ENCODE data around the gene CYP11A1.

CYP11A1 gene

DNA sequence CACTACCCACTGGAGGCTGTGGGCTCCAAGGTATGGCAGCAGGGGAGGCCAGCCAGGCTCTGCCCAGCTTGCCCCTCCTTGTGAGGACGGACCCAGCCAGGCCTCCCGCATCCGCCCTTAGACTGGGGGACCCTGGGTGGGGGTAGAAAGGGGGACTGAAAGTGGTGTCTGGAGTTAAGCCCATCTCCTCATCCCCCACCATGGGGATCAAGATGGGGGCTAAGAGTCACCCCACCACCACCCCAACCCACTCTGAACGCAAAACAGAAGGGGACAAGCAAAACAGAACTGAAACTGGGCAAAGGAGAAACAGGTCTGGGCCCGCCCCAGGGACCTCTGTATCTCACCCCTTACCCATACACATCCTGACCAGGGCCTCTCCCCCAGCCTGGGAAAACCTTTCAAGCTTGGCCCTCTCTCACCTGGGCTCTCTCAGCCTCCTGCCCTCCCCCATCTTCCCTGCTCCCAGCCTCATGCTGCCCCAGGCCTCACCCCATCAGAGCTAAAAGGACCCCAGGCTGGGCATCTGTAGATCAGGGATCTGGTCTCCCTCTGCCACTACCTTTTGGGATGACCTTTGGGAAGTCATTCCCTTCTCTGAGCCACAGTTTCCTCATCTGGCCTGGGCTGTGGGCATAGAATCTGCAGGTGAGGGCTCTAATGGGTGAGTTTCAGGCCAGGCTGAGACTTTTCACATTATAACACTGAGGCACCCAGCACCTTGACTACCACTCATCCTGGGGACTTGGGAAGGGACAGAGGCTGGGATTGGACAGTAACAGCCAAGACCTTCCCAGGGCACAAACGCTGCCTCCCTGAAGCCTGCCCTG is 30.0 kb upstream of the CYP11A1 start:
- no peak overlapping the region for H3K27ac ChIP-seq (ENCODE audit: low read length)
- H3K79me2 ChIP-seq (ENCODE audit: low read length), result no peaks in the 10 kb centered on the region

DNA sequence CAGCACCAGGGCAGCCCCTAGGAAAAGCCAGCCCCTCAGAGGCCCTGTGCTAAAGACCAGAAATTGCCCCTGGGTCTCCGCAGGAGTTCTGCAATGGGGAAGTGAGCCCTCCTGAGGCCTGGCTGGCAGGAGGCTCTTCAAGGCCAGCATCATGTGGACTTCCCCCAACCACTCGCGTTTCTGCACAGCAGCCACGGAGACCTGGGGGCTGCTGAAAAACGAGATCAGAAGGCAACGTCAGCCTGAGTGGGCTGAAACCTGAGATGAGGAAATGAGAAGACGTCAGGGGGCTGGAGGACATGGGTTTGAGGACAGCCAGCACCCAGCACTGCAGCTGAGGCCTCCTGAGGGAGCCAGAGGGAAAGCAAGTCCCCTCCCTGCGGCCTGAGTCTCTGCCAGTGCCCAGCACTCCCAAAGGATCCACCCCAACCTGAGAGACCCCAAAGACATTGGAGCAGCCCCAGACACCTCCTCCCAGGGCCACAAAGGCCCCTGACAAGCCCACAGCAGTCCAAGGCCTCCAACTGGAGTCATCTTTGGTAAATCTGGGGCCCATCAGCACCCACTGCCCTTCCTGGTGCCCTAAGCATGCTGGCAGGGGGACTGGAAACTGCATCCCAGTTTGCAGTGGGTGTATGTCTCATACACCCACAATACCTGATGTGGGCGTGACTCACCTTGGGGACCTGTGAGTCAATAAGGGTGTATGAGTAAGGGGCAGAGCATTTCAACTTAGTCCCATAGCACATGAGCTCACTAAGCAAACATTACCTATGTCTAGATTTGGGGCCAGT is 29.2 kb upstream of the CYP11A1 start:
- Histone ChIP-seq H3K4me3 (ENCODE audit: low read length) (no peak overlapping the region), H4K20me1 (ENCODE audit: insufficient read depth, low read length) (no peaks in the 10 kb centered on the region), H3F3A (ENCODE audit: insufficient read depth, low read length) (peaks cover 16% of the 10 kb centered on the region), H3K27ac (ENCODE audit: low read length) (no peak overlapping the region), H3K36me3 (replicated peaks; ENCODE audit: insufficient read depth, low read length) (no peaks in the 10 kb centered on the region), H3K4me1 (ENCODE audit: low read length) (peaks cover 37% of the 10 kb centered on the region), H3K9ac (ENCODE audit: low read length) (no peak overlapping the region), H3K9me2 (replicated peaks; ENCODE audit: insufficient read depth, low read length) (no peaks in the 10 kb centered on the region), H3K27me3 (replicated peaks; ENCODE audit: insufficient read depth, low read length) (no peaks in the 10 kb centered on the region), H3K4me2 (ENCODE audit: low read depth, low read length) (no peak overlapping the region), H2AFZ (ENCODE audit: low read length) (no peak overlapping the region), H3K79me2 (ENCODE audit: low read length) (no peaks in the 10 kb centered on the region), H3K9me3 (replicated peaks; ENCODE audit: insufficient read depth, low read length) (no peaks in the 10 kb centered on the region)
- DNase-seq, result no peak
- TF ChIP-seq EZH2 (optimal IDR thresholded peaks at IDR 0.05; ENCODE audit: low read depth, low read length) (no peak), EZH2phosphoT487 (IDR thresholded peaks at IDR 0.05; ENCODE audit: low read length) (no peak)
- TF ChIP-seq, protein P1, sequence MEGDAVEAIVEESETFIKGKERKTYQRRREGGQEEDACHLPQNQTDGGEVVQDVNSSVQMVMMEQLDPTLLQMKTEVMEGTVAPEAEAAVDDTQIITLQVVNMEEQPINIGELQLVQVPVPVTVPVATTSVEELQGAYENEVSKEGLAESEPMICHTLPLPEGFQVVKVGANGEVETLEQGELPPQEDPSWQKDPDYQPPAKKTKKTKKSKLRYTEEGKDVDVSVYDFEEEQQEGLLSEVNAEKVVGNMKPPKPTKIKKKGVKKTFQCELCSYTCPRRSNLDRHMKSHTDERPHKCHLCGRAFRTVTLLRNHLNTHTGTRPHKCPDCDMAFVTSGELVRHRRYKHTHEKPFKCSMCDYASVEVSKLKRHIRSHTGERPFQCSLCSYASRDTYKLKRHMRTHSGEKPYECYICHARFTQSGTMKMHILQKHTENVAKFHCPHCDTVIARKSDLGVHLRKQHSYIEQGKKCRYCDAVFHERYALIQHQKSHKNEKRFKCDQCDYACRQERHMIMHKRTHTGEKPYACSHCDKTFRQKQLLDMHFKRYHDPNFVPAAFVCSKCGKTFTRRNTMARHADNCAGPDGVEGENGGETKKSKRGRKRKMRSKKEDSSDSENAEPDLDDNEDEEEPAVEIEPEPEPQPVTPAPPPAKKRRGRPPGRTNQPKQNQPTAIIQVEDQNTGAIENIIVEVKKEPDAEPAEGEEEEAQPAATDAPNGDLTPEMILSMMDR (IDR thresholded peaks at IDR 0.05; ENCODE audit: low read length), result no peak

More for the DNA sequence above, 30.0 kb upstream of the CYP11A1 start:
- Histone ChIP-seq H2AFZ (ENCODE audit: low read length) (no peak overlapping the region), H4K20me1 (ENCODE audit: insufficient read depth, low read length) (no peaks in the 10 kb centered on the region), H3K9ac (ENCODE audit: low read length) (no peak overlapping the region), H3K9me2 (replicated peaks; ENCODE audit: insufficient read depth, low read length) (no peaks in the 10 kb centered on the region), H3K36me3 (replicated peaks; ENCODE audit: insufficient read depth, low read length) (no peaks in the 10 kb centered on the region), H3F3A (ENCODE audit: insufficient read depth, low read length) (peaks cover 24% of the 10 kb centered on the region), H3K4me2 (ENCODE audit: low read depth, low read length) (no peak overlapping the region), H3K4me3 (ENCODE audit: low read length) (no peak overlapping the region), H3K27me3 (replicated peaks; ENCODE audit: insufficient read depth, low read length) (no peaks in the 10 kb centered on the region), H3K4me1 (ENCODE audit: low read length) (peaks cover 45% of the 10 kb centered on the region), H3K9me3 (replicated peaks; ENCODE audit: insufficient read depth, low read length) (no peaks in the 10 kb centered on the region)
- no peak for TF ChIP-seq EZH2phosphoT487 (IDR thresholded peaks at IDR 0.05; ENCODE audit: low read length)
- no peak for TF ChIP-seq EZH2 (optimal IDR thresholded peaks at IDR 0.05; ENCODE audit: low read depth, low read length)
- TF ChIP-seq, protein P1 (IDR thresholded peaks at IDR 0.05; ENCODE audit: low read length), result no peak
- no peak for DNase-seq

DNA sequence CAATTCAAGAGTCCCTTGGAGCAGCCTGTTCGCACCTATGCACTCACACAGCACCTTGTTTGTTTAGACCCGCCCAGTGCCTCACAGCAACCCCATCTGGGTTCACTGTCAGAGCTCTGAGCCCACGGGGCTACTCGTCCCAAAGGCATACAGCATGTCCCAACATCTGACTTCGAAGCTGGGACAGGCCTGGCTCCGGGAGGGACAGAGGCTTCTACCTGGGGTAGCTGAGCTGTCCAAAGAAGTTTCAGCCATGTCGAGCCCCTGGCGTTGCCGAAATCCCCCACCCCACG is 28.6 kb upstream of the CYP11A1 start:
- no peak overlapping the region for H2AFZ ChIP-seq (ENCODE audit: low read length)
- H3K4me2 ChIP-seq (ENCODE audit: low read depth, low read length), result no peak overlapping the region
- peaks cover 11% of the 10 kb centered on the region for H3F3A ChIP-seq (ENCODE audit: insufficient read depth, low read length)
- H3K27me3 ChIP-seq (replicated peaks; ENCODE audit: insufficient read depth, low read length), result no peaks in the 10 kb centered on the region
- H3K4me3 ChIP-seq (ENCODE audit: low read length), result no peak overlapping the region
- DNase-seq, result no peak
- H4K20me1 ChIP-seq (ENCODE audit: insufficient read depth, low read length), result no peaks in the 10 kb centered on the region
- H3K36me3 ChIP-seq (replicated peaks; ENCODE audit: insufficient read depth, low read length), result no peaks in the 10 kb centered on the region
- peaks cover 32% of the 10 kb centered on the region for H3K4me1 ChIP-seq (ENCODE audit: low read length)
- H3K9me2 ChIP-seq (replicated peaks; ENCODE audit: insufficient read depth, low read length), result no peaks in the 10 kb centered on the region
- H3K9me3 ChIP-seq (replicated peaks; ENCODE audit: insufficient read depth, low read length), result no peaks in the 10 kb centered on the region
- TF ChIP-seq EZH2 (optimal IDR thresholded peaks at IDR 0.05; ENCODE audit: low read depth, low read length) (no peak), EZH2phosphoT487 (IDR thresholded peaks at IDR 0.05; ENCODE audit: low read length) (no peak)
- TF ChIP-seq, protein P1 (IDR thresholded peaks at IDR 0.05; ENCODE audit: low read length), result no peak
- no peak overlapping the region for H3K27ac ChIP-seq (ENCODE audit: low read length)
- H3K9ac ChIP-seq (ENCODE audit: low read length), result no peak overlapping the region
- no peaks in the 10 kb centered on the region for H3K79me2 ChIP-seq (ENCODE audit: low read length)

Data from MM.1S (cell line).